HG03354 (cell line): ENCODE measurements around the gene BTN3A1.
"Not testable (repeated sequence)": the region's sequence is repeated elsewhere in the genome, so short reads cannot be mapped to it uniquely, and the experiment has no call there.

Source experiments
- ATAC-seq: cut with Tn5 transposase; IDR thresholded peaks from one replicate; pipeline ENCODE4 v1.9.1; 2021; ENCODE audit warnings: mild to moderate bottlenecking; ENCODE audit not compliant: unreplicated experiment, poor library complexity, severe bottlenecking

BTN3A1 gene

GRCh38 chr6:26436018-26436417 lies 33.9 kb downstream of the BTN3A1 start:
- ATAC-seq: no peak

- ATAC-seq: no peak
Measured at GRCh38 chr6:26437550-26437949, 35.5 kb downstream of the BTN3A1 start.

- no peak for ATAC-seq
Measured at GRCh38 chr6:26438000-26438399, 35.9 kb downstream of the BTN3A1 start.

GRCh38 chr6:26439151-26440125 lies 37.4 kb downstream of the BTN3A1 start:
- no peak for ATAC-seq

- no peak for ATAC-seq
Measured at GRCh38 chr6:26440977-26441358, 38.9 kb downstream of the BTN3A1 start.

GRCh38 chr6:26441977-26442376 lies 39.9 kb downstream of the BTN3A1 start:
- ATAC-seq: no peak

- peak; percentile 70 for ATAC-seq
Measured at GRCh38 chr6:26445934-26446667, 44.0 kb downstream of the BTN3A1 start.

- no peak for ATAC-seq
Measured at GRCh38 chr6:26447257-26447656, 45.2 kb downstream of the BTN3A1 start.

- no peak for ATAC-seq
Measured at GRCh38 chr6:26450240-26450639, 48.2 kb downstream of the BTN3A1 start.

GRCh38 chr6:26452631-26453235 lies 50.7 kb downstream of the BTN3A1 start:
- ATAC-seq: no peak

GRCh38 chr6:26454631-26455030 lies 52.6 kb downstream of the BTN3A1 start:
- no peak for ATAC-seq

- no peak for ATAC-seq
Measured at GRCh38 chr6:26455357-26455970, 53.4 kb downstream of the BTN3A1 start.

- ATAC-seq: peak; percentile 24
Measured at GRCh38 chr6:26457264-26457805, 55.3 kb downstream of the BTN3A1 start.

- ATAC-seq: peak; percentile 96
Measured at GRCh38 chr6:26457806-26458688, 56.0 kb downstream of the BTN3A1 start, which contains the start of gene BTN2A1. Gene BTN2A1, plus strand, starts transcription at chr6:26457955. Its CDS starts 682 bp downstream, at chr6:26458637.

- ATAC-seq: no peak
Measured at GRCh38 chr6:26459023-26459810, 57.1 kb downstream of the BTN3A1 start.

GRCh38 chr6:26461353-26461752 lies 59.3 kb downstream of the BTN3A1 start:
- ATAC-seq: not testable (repeated sequence)

- ATAC-seq: no peak
Measured at GRCh38 chr6:26464014-26464413, 61.9 kb downstream of the BTN3A1 start.
